Endothelial cell of umbilical vein (primary cell): ENCODE measurements around the gene COG4.

Source experiments
- EZH2 ChIP-seq: IDR thresholded peaks from 2 replicates; pipeline ENCODE4 v1.6.1; 2012; ENCODE audit warnings: borderline replicate concordance, low read depth, mild to moderate bottlenecking, moderate library complexity, low read length, inconsistent platforms; ENCODE audit not compliant: severe bottlenecking
- FOS ChIP-seq: IDR thresholded peaks from 2 replicates; pipeline ENCODE4 v1.6.1; 2011; ENCODE audit warnings: mild to moderate bottlenecking, low read length, moderate library complexity, borderline replicate concordance; ENCODE audit not compliant: insufficient read depth
- POLR2A ChIP-seq: IDR thresholded peaks from 2 replicates; pipeline ENCODE4 v1.6.1; 2012; ENCODE audit warnings: low read depth, mild to moderate bottlenecking, control low read depth, low read length

DNA sequence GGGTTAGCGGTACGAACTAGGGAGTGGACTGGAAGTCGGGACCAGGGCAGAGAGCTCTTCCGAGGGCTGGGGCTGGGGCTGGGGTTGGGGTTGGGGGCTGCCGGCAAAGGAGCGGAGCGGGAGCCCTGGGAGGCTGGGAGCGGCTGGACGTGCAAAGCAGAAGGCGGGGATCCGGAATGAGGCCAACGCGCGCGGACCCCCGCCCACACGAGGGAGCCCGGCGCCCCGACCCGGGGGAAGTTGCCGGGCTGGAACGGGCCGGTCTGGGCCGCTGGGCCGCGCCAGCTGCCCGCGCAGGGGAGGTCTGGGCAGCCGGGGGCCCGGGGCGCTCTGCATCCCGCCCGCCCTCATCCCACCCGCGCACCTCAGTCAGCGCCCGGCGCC is 84.8 kb downstream of the COG4 start:
- TF ChIP-seq EZH2 (no peak), POLR2A (no peak), FOS (no peak)
